Measurements from ENCODE around the gene PRLR.

- no peak for TF ChIP-seq CTCF (IDR thresholded peaks at IDR 0.05; ENCODE audit: low read depth, low read length)
- no peak for TF ChIP-seq EZH2phosphoT487 (IDR thresholded peaks at IDR 0.05; ENCODE audit: low read depth)
Measured at GRCh38 chr5:35029333-35029732, 201.0 kb downstream of the PRLR start.

All from OCI-LY3 (cell line).